ENCODE results near the gene ZNF622.
"Not testable (repeated sequence)": the region's sequence is repeated elsewhere in the genome, so short reads cannot be mapped to it uniquely, and the experiment has no call there.

Gene ZNF622

GRCh38 chr5:16480821-16481538, 15.4 kb upstream of the ZNF622 start:
- DNase-seq (ENCODE audit: low read depth in 2 of 2) = no peak

DNA sequence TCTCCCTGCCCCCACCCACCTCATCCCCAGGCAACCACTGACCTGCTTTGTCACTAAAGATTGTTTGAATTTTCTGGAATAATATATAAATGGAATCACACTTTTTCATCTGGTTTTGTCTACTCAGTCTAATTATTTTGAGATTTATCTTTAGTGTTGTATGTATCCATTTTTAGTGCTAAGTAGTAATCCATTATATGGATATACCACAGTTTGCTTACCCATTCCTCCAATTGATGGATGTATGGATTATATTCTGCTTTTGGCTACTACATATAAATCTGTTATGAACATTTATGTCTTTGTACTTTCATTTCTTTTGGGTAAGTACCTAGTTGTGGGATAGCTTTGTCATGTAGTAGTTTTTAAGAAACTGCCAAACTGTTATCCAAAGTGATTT, 14.5 kb upstream of the ZNF622 start:
- no peak for DNase-seq (ENCODE audit: low read depth in 2 of 2)

DNA sequence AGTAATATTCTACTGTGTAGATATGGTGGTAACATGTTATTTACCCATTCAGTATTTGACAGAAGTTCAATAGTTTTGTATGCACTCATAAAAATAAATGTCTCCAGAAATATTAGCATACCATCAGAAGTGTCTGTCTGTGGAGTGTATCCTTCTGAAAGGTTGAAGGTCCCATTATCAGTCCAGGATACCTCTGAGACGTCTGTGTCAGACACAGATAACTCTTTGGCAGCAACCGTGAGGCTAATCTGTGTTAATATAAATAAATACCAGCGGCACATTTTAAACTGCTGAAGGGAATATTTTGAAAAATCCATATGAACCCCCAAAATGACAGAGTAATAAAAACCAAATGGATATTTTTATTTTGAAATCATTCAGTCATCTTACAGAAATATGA, 11.9 kb upstream of the ZNF622 start:
- DNase-seq (ENCODE audit: low read depth in 2 of 2) = no peak

GRCh38 chr5:16476417-16476816, 10.8 kb upstream of the ZNF622 start:
- not testable (repeated sequence) for DNase-seq (ENCODE audit: low read depth in 2 of 2)

DNA sequence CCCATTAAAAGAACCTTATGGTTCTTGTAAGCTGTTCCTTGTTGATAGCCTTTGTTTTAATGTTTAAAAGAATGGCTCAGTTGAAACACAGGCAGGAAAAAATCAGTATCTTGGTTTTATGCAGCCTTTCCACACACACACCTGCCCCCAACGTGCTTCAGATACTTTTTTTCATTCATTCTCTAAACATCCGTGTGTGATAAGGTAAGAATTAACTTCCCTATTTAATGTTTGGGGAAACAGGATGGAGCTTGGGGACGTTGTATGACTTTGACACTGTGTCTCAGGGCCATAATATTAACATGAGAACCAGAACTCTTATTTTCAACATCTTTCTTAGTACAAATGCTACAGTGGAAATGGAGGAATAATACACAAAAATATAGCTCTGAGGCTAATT, 5.8 kb upstream of the ZNF622 start:
- DNase-seq (ENCODE audit: low read depth in 2 of 2) = no peak

DNA sequence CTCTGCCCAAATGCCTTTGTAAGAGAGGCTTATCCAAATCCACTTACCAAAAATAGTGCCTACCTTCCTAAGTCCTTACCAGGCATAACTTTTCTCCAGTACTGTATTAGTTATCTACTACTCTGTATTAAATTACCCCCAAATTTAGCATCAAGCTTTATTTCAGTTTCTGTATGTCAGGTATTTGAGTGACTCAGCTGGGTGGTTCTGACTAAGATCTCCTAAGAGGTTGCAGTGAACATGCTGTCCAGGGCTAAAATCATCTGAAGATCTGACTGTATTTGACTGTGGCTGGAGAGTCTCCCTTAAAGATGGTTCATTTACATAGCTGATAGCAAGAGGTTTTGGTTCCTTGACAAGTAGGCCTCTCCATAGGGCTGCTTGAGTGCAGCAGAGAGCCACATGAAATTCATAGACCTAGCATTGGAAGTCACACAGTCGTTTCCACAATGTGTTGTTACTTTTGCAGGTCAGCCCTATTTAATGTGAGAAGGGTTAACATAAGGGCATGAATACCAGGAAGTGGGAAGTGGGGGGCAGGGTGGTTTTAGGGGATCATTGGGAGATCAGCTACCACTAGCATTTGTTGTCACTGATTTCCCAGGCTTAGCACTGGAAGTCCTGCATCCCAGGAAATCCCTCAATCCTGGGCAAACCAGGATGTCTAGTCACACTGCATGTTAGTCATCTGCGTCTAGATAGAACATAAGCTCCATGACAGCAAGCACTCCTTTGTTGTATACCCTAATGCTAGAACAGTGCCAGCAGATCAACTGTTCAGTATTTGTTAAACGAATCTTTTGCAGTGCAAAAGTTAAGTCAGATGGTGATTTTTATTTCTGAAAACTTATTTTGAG, 2.0 kb upstream of the ZNF622 start:
- DNase-seq (ENCODE audit: low read depth in 2 of 2) = no peak

DNA sequence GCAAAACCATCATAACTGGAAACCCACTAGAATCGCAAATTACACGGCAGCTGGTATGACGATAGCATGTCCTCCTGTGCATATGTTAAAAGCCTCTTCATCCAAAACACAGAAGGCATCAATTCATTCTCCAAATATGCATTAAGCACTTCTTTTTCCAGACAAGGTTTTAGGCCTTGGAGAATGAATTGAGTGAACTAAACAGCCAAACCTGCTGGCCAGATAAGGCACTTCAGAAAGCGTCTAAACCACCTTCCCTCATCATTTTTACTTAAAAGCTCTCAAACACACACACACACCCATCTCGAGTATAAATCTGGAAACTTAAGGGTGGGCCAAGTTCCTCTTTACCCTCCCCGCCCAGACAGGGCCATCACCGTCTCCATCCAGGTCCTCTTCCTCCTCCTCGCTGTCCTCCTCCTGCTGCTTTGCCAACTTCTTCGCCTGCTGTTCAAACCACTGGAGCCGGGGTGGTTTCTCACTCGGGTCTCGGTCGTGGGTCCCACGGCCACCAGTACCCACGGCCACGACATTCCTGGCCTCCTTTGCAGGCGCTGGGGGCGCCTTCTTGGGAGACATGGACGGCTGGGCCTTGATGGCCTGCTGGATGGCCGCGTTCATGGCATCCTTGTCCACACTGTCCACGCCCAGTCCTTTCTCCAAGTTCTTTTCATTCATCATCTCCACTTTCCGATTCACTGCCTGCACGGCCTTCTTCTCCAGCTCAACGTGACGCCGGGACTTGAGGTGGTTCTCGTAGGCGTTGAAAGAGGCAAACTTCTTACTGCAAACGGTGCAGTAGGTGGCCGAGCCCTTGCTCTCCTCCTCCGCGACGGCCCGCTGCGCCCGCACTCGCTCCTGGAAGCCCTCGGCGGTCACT, 696 bp downstream of the ZNF622 start:
- no peak for DNase-seq (ENCODE audit: low read depth in 2 of 2)

DNA sequence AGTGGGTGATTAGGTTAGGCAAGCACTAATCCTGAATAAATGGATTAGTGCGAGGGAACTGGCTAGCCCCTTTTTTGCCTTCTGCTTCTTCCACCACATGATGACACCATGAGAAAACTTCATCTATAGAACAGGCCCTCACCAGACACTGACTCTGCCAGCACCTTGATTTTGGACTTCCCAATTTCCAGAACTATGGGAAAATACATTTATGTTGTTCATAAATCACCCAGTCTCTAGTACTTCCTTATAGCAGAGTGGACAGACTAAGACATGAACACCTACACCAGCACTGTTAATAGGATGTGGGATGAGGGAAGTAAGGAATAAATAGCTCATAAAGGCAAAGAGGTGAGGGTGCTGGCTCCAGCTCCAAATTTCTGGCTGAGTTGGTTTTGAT, 1.4 kb downstream of the ZNF622 start:
- DNase-seq (ENCODE audit: low read depth in 2 of 2) = no peak

GRCh38 chr5:16461782-16462181, 3.8 kb downstream of the ZNF622 start:
- DNase-seq (ENCODE audit: low read depth in 2 of 2) = no peak

DNA sequence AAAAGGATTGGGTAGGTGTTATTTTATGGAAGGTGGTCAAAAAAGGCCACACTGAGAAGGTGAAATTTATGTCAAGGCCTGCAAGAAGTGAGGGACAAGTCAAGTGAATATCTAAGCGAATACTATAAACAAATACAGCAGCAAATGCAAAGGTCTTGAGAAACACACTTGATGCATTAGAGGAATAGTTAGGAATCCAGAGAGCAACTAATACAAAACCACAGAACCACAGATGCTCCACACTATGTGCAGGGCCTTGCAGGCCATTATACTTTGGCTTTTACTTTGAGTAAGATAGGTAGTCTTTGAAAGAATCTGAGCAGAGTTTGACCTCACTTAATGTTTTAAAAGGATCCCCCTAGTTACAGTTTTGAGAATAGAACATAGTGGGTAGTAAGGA, 4.6 kb downstream of the ZNF622 start:
- DNase-seq (ENCODE audit: low read depth in 2 of 2) = no peak

GRCh38 chr5:16459451-16459850, 6.1 kb downstream of the ZNF622 start:
- DNase-seq (ENCODE audit: low read depth in 2 of 2) = no peak

- no peak for DNase-seq (ENCODE audit: low read depth in 2 of 2)
Observed at GRCh38 chr5:16457853-16458252, 7.7 kb downstream of the ZNF622 start.

DNA sequence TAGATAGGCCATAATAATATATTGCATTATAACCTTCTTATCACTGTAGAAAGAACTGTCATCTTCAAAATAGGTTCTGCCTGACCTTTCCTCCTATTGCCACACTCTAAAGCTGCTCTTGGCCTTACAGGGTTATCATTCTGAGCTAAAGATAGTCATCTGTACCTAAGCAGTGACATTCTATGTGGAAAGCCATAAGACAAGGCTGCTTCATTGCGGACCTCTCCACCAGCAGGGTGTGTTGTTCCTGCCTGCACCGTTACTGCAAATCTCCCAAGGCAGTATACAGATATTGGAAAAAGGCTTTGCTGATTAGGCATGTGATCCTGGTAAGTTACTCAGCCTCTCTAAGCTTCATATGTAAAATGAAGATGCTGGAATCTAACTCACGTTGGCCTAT, 8.1 kb downstream of the ZNF622 start:
- no peak for DNase-seq (ENCODE audit: low read depth in 2 of 2)

DNA sequence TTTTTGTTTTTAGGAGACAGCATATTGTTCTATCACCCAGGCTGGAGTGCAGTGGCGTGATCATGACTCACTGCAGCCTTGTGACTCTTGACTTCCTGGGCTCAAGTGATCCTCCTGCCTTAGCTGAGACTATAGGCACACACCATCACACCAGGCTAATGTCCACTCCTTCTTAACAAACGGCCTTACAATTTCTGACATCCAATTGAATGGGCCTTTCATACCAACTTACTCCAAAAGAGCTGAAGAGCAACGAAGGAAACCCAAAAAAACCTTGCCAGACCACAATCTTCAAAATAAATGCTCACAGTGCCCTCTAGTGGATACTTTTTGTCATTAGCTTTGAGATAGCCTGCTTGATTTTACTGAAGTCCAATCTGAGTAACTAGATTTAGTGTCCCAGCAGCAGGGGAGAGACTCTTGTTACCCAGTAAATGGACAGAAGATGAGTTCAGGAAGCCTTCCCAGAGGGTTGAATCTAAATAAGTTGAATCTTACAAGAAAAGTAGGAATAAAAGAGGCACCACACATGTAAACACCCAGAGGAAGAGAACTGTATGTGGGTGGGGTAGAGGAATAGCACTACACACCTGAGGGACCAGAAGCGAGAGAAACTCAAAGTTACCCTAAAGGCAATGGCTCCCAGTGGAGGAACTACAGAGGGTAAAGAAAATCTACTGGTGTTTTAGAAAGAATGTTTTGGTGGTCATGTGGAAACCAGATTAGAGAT, 9.3 kb downstream of the ZNF622 start:
- no peak for DNase-seq (ENCODE audit: low read depth in 2 of 2)

DNA sequence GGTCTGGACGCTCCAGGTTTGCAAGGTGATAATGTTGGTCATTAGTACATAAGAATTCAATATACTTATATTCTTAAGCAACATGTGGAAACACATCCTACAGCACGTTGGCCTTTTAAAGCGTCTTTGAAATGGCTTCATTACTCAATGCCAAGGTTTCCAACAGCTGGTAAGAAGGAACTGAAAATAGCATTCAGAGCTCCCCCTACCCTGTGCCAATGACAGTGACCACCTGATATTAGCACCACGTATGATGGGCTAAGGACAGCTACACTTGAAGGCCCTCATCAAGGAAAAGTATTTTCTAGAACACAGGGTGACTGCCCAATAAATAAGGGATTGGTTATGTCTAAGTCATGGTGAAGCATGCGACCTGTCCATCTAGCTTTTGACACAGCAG, 9.9 kb downstream of the ZNF622 start:
- DNase-seq (ENCODE audit: low read depth in 2 of 2) = no peak

- no peak for DNase-seq (ENCODE audit: low read depth in 2 of 2)
Observed at GRCh38 chr5:16454686-16455085, 10.9 kb downstream of the ZNF622 start.

DNA sequence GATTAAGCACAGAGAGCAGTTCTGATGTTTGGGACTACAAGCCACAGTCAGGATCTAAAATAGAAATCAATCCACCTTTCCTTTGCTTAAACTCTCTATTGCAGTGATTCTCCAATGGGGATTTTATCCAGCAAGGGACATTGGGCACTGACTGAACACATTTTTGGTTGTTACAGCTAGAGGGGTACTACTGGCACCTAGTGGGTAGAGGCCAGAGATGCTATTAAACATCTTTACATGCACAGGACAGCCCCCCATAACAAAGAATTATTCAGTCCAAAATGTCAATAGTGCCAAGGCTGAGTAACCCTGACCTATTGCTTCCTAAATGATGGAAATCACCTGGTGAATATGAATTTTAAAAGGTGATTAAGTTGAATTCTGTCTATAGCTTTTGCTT, 12.0 kb downstream of the ZNF622 start:
- DNase-seq (ENCODE audit: low read depth in 2 of 2) = no peak

DNA sequence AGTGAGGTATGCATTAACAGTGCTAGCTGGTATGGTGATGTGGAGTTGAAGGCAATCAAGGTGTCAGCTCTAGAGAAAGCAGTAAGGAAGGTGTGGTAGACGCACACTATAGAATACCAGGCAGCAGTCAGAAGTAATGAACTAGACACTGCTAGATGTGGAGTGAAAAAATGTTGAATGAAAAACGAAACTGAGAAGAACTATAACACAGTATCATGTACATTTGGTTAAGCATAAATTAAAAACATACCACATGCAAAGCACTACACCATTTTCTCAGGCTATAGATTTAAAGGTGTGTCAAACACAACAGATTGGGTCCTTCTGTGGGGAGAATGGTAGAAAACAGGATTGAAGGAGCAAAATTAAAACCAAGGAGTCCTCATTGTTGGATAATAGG, 15.4 kb downstream of the ZNF622 start:
- no peak for DNase-seq (ENCODE audit: low read depth in 2 of 2)

DNA sequence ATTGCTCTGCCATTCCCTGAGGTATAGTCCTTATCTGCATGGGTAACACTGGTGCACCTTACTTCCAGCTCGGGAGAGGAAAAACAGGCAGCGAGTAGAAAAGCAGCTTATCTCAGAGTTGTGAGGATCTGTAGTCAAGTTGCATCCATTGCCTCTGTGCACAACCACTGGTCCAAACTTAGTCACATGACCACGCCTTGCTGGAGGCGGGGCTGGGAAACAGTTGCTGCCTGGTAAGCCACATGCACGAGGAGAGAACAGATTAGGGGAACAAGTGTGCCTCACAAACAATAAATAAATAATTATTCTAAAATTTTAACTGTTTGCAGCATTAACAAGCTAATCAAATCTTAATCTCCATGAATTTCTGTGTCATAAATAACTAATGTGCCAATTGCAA, 18.6 kb downstream of the ZNF622 start:
- DNase-seq (ENCODE audit: low read depth in 2 of 2) = no peak

DNA sequence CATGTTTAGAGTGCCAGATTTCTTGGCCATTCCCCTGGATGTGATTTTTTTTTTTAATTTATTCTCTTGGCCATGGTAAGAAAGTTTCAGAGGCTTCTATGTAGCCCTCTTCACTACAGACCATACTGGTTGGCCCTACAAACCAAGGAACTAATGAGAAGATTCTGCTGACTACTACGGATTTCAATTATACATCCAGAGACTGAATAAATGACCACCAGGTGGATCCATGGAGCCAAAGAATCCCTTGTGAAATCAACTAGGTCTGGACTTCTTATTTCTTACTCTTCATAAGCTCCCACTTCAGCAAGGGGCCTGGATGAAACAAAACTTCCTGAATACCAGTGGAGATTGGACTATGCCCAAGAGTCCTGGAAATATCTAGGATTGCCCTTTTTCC, 27.6 kb downstream of the ZNF622 start:
- DNase-seq (ENCODE audit: low read depth in 2 of 2) = no peak

- not testable (repeated sequence) for DNase-seq (ENCODE audit: low read depth in 2 of 2)
Observed at GRCh38 chr5:16436065-16436682, 29.4 kb downstream of the ZNF622 start.

All from stimulated activated CD8-positive, alpha-beta memory T cell treated with anti-CD3 and anti-CD28 coated beads, Interleukin-15, amount 100 ng/mL, for 4 hours (primary cell).